Hematopoietic multipotent progenitor cell (in vitro differentiated cells): ENCODE results near the gene MCUR1. TPM values are rescaled to one million over a fixed set of nuclear protein-coding genes. Genes with fewer than 3 reads are reported as not detected.
"Not testable (repeated sequence)": the region's sequence is repeated elsewhere in the genome, so short reads cannot be mapped to it uniquely, and the experiment has no call there.

Experiments
- DNase-seq, 3 donors: peaks; one replicate each; pipeline ENCODE4 v3.0.0-alpha.2; 2011 to 2015; ENCODE audit warnings: low read depth in 2 of 3, low spot score in 2 of 3
- total RNA-seq: library from RNA; depleted of rRNA; stranded (reverse); fragments of >200 nt; gene quantifications from one replicate; pipeline ENCODE4 v1.2.3, GENCODE V29; 2012

The MCUR1 gene
- total RNA-seq, 1 donor: 5.7 TPM

- DNase-seq: not testable (repeated sequence)
These were observed 15.1 kb upstream of the MCUR1 start for GRCh38 chr6:13829419-13829818.

DNA sequence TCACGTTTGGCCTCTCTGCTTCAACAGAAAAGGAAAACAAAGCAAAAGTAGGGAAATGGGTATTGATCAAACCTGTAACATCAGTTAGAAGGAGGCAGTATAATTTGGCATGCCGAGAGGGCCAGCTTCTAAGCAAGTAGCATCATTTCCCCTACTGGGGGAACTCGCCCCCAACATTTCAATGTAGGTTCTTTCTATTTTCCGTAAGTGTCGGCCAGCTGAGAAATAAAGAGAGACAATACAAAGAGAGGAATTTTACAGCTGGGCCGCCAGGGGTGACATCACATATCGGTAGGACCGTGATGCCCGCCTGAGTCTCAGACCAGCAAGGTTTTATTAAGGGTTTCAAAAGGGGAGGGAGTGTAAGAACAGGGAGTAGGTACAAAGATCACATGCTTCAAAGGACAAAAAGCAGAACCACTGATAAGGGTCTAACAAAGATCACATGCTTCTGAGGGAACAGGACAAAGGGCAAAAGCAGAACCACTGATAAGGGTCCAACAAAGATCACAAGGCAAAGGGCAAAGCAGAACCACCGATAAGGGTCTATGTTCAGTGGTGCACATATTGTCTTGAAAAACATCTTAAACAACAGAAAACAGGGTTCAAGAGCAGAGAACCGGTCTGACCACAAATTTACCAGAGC, 14.4 kb upstream of the MCUR1 start:
- DNase-seq: not testable (repeated sequence)

DNA sequence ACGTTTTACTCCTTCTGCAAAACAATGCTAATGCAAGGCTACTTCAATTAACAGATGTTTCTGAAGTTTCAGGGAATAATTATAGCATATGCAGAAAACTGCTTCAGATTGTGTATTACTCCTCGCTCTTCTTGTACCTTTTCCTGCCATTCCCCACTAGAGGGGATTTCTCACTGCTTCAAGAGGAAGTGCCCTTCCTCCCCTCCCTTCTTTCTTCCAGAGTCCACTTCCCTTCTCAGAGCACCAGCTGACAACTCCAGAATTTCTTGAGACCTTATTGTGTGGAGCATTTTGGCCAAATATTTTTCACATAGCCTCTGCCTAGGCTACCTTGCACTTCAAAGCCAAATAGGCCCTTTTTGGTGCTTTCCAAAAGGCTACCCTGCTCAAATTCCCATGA, 12.7 kb upstream of the MCUR1 start:
- DNase-seq: no peak

DNA sequence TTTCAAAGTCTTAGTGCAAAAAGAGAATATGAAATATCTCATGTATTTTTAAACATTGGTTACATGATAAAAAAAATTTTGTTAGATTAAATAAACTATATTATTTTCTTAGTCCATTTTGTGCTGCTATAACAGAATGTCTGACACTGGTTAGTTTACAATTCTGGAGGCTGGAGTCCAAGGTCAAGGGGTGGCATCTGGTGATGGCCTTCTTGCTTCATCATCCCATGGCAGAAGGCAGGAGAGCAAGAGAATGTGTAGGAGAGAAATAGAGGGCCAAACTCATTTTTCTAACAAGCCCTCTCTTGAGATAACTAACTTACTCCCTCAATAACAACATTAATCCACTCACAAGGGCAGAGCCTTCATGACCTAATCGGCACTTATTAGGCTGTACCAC, 11.5 kb upstream of the MCUR1 start:
- DNase-seq: no peak

GRCh38 chr6:13818341-13818740, 4.0 kb upstream of the MCUR1 start:
- DNase-seq: no peak

GRCh38 chr6:13814938-13815575, 700 bp upstream of the MCUR1 start:
- DNase-seq: peak in 1 of 3 donors; percentile 11

- peak in 2 of 3 donors; percentile 49 to 56 for DNase-seq
These were observed 659 bp downstream of the MCUR1 start for GRCh38 chr6:13813621-13814175.

DNA sequence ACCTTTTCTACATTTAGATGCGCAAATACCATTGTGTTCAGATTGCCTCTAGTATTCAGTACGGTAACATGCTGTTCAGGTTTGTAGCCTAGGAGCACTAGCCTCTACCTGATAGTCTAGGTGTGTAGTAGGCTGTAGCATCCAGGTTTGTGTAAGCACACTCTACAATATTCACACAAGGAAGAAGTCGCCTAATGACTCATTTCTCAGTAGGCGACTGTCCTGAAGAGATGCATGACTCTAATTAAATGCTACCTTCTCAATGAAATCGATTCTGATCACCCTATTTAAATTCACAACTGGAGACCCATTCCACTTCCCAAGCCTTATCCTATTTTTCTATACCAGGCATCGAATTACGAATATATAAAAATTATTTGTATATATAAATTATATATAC, 1.3 kb downstream of the MCUR1 start:
- no peak for DNase-seq

DNA sequence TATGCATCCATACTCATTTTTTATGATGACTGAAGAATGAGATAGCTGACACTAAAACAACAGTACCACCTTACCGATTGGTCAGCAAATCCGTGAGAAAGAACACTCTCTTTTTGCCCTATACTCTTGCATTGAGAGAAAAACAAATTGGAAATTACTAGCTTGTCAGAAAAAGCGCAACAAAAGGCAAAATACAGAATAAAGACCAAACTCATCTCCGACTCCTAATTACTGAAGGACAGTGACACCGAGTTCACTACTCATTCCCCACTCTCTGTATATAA, 2.1 kb downstream of the MCUR1 start:
- no peak for DNase-seq

DNA sequence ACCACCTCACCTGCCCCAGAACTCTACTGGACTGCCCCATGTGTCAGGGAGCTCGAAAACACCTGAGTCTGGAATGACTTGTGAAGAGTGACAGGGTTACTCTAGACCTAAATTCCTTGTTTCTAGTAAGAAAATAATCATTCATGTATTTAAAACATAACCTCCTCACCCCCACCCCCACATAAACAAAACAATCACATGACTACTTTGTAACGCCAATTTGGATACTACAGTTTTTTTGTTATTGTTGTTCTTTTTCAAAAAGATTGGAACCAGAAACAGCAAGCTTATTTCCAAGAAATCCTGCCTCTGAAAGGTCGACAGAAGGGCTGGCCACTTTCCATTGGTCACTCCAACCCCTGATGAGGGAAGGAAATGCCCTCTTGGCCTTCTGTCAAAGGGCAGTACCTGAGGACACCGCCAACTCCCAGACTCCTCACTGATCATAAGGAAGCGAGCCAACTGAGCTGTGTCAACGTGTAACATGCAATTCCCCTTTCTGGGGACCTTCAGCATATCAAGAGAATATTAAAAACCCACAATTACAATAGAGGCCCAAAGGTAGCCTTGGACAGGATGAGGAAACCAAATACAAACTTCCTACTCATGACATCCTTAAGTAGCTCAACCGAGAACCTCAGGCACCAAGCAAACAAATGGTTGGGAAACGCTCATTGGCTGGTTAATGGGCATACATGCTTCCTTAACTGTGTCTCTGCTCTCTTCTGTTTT, 2.6 kb downstream of the MCUR1 start:
- DNase-seq: peak in 1 of 3 donors; percentile 21

- DNase-seq: no peak
These were observed 3.5 kb downstream of the MCUR1 start for GRCh38 chr6:13810688-13811446.

GRCh38 chr6:13808801-13809200, 5.6 kb downstream of the MCUR1 start:
- no peak for DNase-seq

- no peak for DNase-seq
These were observed 6.7 kb downstream of the MCUR1 start for GRCh38 chr6:13807696-13808095.

- DNase-seq: no peak
These were observed 10.8 kb downstream of the MCUR1 start for GRCh38 chr6:13803581-13803980.

DNA sequence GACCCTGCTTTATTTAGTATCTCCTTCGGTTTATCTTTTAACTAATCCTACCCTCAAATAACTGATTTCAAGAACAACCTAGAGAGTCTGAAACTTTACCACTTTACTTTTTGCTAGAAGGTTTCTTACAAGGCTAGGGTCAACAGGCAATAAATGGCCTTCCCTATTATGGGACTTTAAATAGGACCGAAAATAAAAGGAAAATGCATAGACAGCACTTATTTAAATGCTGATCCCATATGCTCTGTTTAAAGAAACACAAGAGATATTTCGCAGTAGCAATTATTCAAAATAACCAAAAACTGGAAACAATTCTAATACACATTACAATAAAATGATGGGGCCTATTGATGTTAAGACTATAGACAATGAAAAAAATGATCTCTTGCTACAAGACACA, 13.7 kb downstream of the MCUR1 start:
- DNase-seq: no peak

GRCh38 chr6:13796781-13797180, 17.6 kb downstream of the MCUR1 start:
- DNase-seq: no peak

DNA sequence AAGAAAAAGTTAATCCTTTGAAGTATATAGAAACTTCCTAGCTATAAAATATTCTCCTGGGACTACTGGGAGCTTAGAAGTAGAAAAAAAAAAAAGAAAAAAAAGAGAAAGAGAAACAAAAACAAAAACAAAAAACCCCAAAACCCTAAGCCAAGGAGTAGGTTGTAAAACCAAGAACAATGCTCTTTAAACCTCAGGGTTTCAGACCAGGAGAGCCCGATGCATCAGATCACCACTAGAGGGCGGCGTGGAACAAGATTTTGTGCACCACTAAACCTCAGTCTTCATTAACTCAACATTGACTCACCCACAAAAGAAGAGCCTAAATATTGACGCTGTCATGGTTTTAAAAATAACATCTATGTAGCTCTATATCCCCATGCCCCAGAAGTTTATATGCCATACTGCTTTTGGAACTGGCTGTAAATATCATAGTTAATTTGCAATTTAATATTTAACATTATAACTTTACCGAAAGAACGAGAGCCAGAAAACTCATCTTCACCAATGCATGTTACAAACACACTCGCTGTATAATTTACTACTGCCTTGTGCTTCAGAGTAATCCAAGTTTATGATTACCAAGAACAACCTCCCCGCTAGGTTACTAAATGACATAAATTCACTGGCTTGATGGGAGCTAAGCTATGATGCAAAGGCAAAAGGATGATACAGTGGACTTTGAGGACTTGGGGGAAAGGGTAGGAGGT, 19.2 kb downstream of the MCUR1 start:
- DNase-seq: peak; percentile 54 to 92 (median 80)

DNA sequence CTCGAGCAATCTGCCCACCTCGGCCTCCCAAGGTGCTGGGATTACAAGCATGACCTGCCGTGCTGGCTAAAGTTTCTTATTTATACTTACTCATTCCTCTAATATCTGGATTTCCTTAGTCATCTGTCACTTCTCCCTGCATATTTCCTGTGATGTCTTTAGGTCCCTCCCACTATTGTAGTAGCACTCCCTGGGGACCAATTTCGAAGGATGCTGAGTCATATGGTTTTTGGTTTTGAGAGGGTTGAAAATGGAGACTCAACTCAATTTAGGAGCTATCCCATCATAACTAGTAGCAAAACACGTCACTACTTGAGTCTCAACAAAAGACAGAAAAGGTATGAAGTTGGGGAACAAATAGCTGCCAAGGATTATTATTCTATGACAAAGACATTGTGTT, 20.2 kb downstream of the MCUR1 start:
- no peak for DNase-seq

GRCh38 chr6:13789746-13790145, 24.6 kb downstream of the MCUR1 start:
- DNase-seq: no peak

GRCh38 chr6:13788820-13789219, 25.5 kb downstream of the MCUR1 start:
- DNase-seq: no peak

GRCh38 chr6:13787137-13787536, 27.2 kb downstream of the MCUR1 start:
- no peak for DNase-seq
